Activated CD4-positive, alpha-beta T cell treated with anti-CD3 and anti-CD28 coated beads, Interleukin-2, amount 50 U/mL, for 4 hours (primary cell): ENCODE measurements around the gene KTN1.

Experiments used
- DNase-seq, 2 experiments: peaks; one replicate each; pipeline ENCODE4 v3.0.0-alpha.2; 2020

Gene KTN1

GRCh38 chr14:55688566-55688965 is 108.6 kb downstream of the KTN1 start:
- no peak for DNase-seq

- DNase-seq, result no peak
Measured at GRCh38 chr14:55689981-55690871, 110.2 kb downstream of the KTN1 start.

- no peak for DNase-seq
Measured at GRCh38 chr14:55691659-55692058, 111.7 kb downstream of the KTN1 start.

- DNase-seq, result no peak
Measured at GRCh38 chr14:55693904-55694303, 113.9 kb downstream of the KTN1 start.

- no peak for DNase-seq
Measured at GRCh38 chr14:55697414-55697861, 117.4 kb downstream of the KTN1 start.

- no peak for DNase-seq
Measured at GRCh38 chr14:55698051-55698450, 118.0 kb downstream of the KTN1 start.

GRCh38 chr14:55699131-55700057 is 119.4 kb downstream of the KTN1 start:
- DNase-seq, result no peak

DNA sequence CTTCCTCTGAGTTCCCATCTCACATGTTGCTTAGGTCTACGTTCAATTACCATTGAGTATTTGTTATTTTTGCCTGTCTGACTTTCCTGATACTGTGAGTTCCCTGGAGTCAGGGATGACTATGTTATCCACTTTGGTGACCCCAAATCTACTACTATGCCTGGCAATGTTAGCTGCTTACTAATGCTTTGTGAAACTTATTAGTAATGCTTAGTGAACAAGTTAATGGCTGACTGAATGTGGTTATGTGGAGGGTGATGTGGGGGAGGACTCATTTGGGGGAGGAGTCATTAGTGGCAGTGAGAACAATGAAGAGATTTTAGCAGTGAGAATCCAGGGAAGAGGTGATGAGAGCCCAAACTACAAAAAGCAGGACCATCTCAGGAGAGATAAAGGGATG is 121.6 kb downstream of the KTN1 start:
- DNase-seq, result no peak

DNA sequence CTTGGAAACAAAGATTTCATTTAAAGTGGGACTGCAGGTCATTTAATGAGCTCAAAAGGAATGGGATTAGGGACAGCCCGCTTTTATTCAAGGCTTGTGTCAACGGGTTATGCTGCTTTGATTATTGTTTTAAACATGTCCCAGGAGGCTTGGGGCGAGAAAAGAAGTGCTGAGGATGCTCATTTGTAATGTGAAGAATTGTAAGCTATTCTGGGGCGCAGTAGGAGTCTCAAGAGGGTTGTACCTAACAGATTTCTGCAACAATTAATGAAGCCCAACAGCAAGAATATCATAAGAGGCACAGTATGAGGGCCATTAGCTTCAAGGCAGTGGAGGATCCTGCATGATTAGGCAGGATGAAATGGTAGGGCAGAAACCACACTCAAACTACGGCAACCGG is 122.5 kb downstream of the KTN1 start:
- no peak for DNase-seq

DNA sequence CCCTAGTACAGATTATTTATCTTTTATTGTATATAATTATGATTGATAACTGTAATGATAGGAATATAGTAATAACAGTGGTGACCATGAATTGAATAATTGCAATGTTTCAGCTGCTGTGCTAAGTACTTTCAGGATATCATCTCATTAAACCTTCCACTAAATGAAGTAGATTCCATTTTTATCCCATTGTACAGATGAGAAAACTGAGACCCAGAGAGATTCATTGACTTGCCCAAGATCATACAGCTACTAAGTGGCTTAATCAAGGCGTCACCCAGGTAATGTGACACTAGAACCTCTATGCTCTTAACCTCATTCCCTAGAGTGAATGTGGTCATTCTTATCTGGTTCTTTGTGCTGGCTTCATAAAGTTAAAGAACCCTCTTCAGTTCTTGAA is 124.6 kb downstream of the KTN1 start:
- DNase-seq, result no peak

DNA sequence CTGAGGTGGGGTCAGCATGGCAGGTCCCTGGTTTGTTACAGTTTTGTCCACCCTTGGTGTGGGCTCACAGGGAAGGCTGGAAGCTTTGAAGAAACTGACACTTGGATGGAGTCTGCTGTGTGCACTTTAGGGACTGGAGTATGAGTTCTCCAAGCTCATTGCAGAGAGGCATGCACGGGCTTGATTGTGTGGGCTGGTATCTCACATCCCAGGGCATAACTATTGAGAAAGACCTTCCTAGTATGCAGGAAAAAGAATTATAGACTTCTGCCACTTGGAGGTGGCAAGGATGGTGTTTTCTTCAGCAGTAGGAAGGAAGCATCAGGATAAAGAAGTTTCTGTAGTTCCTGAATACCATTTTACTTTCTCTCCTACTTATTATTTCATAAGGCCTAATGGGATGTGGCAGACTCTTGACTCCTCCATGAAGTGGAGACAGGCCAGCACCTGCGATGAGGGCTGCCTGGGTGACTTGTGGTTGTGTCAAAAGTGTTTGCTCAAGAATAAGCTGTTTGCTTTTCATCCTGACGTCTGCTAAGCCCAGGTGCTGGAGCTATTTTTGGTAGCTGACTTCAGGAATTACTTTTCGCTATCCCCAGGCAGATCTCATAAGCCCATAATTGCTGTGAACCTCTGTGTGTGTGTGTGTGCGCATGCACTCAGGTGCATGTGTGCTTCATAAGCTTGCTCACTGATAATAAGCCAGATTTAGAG is 125.8 kb downstream of the KTN1 start:
- no peak for DNase-seq

GRCh38 chr14:55706365-55706684 is 126.3 kb downstream of the KTN1 start:
- no peak for DNase-seq

DNA sequence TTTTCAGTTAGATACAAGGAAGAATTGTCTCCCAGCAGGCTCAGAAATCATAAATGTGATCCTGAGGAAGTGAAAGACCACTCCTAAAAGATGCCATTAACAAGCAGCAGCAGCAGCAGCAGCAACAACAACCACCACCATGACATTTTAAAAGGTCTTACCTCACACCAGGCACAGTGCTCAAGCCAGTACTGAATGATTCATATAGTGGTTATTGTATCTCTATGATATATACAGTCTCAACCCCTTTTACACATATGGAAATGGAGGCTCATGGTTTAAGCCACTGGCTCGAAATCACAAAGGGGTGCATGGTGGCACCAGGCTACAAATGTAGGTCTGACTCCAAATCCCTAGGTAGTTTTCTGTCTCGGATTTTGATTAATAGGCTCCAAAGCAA is 126.9 kb downstream of the KTN1 start:
- no peak for DNase-seq

DNA sequence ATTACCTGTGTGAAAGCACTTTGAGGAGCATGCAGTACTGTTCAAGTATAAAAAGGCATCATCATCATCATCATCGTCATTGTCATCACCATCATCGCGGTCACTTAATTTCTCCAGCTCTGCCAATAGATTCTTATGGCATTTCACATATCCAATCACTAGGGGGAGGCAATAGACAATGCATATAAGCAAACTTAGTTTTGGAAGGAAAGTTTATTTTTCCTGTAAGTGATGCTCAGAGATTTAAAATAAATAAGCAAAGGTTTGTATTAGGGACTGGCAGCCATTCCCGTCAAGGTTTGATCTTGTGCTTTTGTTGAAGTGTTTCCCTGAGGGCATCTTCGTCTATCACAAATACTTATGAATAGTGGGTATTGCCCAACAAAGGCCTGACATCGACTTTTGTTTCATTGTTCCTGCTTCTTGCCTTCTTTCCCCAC is 127.4 kb downstream of the KTN1 start:
- DNase-seq, result no peak

- DNase-seq, result no peak
Measured at GRCh38 chr14:55710506-55711041, 130.6 kb downstream of the KTN1 start.

DNA sequence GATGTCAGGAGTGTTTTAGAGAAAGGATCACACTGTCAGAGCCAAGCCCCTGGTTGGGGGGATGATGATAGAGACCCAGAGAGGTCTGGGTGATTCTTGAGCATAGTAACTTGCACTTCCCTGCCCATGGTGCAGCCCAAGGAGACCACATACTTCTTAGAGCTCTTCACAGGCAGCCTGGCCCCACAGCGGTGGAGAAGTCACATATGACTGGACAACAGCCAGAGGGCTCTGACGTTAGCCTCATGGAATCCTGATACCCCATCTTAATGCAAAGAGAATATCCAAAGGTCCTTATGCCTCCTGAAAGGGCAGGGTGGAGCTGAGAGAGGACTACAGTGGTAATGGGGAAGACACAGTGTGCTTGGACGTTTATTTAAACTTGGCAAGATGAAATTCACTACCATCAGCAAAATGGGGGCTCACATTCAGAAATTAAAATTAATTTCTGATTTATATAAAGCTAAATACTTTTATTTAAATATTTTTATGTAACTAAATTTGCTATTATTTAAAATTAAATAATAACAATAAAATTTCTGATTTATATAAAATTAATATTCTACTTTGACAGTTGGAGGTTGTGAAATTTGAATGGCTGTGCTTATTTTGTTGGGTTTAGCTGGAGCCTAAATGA is 131.3 kb downstream of the KTN1 start:
- no peak for DNase-seq

- DNase-seq, result no peak
Measured at GRCh38 chr14:55712491-55712890, 132.5 kb downstream of the KTN1 start.

- no peak for DNase-seq
Measured at GRCh38 chr14:55713486-55713885, 133.5 kb downstream of the KTN1 start.

DNA sequence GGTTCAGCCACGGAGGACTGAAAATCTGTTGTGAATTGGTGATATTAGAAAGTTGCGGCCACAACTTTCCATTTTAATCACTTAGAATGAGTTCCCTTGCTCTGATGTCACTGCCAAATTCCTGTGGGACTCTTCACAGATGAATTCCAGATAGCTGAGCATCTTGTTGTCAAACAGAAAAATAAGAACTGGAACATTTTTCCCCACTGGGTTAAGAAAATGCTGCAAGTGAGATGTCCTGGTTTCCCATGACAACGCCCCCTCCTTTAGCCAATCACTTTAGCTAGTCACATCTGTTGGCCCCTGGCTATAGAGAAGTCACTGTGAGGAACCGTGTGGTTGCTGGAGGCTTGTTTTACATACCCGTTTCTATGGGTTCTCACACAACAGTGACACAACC is 135.9 kb downstream of the KTN1 start:
- DNase-seq, result no peak

DNA sequence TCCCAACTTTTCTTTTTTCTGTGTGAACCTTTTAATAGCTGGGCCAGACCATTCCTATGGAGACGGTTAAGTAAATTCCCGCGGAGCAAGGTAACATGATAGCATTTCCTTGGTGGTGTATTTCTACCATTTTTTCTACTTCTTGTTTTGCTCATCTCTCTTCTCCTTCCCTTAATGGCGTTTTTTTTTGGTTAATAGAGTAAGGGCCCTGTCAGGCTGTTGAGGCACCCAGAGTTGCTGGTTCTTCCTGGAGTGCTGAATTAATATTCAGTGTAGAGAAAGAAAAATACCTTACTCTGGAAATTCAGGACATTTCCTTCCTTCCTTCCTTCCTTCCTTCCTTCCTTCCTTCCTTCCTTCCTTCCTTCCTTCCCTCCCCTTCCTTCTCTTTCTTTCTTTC is 137.6 kb downstream of the KTN1 start:
- no peak for DNase-seq

- DNase-seq, result no peak
Measured at GRCh38 chr14:55718551-55718950, 138.5 kb downstream of the KTN1 start.

DNA sequence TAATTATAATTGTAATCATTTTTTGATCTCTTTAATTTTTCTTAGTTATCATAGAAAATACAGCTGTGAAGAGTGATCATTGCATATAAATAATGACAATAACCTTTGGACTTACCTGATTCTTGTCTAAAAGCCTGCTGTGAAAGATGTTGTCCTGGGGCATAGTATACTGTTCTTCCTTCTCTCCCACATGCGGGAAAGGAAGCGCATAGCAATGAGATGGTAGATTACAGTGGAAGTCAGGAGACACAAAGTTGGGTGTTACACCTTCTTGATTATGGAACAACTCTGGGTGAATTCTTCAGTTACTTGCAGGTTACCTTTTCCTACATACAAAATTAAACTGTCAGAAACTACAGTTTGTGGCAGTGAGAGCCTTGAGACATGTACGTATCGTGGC is 140.8 kb downstream of the KTN1 start:
- no peak for DNase-seq
